Stimulated activated CD4-positive, alpha-beta T cell treated with anti-CD3 and anti-CD28 coated beads, Interleukin-4, amount 100 ng/mL, for 4 hours (primary cell): ENCODE measurements around the gene VPREB1.
"Not testable (repeated sequence)": the region's sequence is repeated elsewhere in the genome, so short reads cannot be mapped to it uniquely, and the experiment has no call there.

Source experiments
- DNase-seq, 2 experiments: peaks; one replicate each; pipeline ENCODE4 v3.0.0-alpha.2; 2020

Gene VPREB1

GRCh38 chr22:22246706-22247105 lies 2.1 kb downstream of the VPREB1 start:
- no peak for DNase-seq

DNA sequence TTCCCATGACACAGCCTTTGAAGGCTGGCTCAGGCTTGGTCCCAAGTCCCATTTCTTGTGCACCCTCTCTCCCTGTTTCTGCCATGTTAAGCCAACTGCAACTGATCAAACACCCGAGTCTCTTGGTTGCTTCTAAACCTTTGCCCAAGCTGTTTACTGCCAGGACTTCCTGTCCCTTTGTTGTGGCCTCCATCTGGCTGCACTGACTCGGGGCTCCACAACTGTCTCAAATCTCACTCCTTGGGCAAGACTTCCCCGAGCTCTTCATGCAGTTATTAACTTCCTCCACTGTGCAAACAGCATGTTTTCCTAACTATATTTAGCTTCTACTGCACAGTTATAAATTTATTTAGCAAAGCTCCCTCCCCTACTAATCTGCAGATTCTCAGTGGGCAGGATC lies 4.3 kb downstream of the VPREB1 start:
- DNase-seq, result no peak

- DNase-seq, result not testable (repeated sequence)
These were observed 6.1 kb downstream of the VPREB1 start for GRCh38 chr22:22250651-22251050.

DNA sequence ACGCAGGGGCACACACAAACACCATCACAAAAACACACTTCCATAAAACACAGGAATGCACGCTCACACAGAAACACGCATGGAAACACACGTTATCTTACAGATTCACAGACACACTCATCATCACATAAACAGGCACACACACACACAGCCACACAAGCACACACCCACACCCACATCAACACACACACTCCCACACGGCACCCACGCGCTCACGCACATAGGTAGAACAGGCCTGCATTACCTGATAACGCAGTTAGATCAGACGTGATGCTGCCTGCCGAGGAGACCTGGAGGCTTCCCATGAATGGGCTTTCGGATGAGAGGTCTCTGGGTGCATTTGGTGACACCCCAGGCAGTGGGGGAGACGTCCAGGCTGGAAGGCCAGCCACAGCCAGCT lies 11.5 kb downstream of the VPREB1 start:
- not testable (repeated sequence) for DNase-seq

GRCh38 chr22:22258597-22259415 lies 14.2 kb downstream of the VPREB1 start:
- not testable (repeated sequence) for DNase-seq

DNA sequence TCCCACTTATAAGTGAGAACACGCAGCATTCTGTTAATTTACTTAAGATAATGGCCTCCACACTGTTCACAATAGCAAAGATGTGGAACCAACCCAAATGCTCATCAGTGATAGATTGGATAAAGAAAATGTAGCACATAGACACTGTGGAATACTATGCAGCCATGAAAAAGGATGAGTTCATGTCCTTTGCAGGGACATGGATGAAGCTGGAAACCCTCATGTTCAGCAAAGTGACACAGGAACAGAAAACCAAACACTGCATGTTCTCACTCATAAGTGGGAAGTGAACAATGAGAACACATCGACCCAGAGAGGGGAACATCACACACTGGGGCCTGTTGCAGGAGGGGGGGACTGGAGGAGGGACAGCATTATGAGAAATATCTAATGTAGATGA lies 15.6 kb downstream of the VPREB1 start:
- not testable (repeated sequence) for DNase-seq

- not testable (repeated sequence) for DNase-seq
These were observed 16.0 kb downstream of the VPREB1 start for GRCh38 chr22:22260586-22260985.

GRCh38 chr22:22262332-22263074 lies 17.9 kb downstream of the VPREB1 start:
- not testable (repeated sequence) for DNase-seq

DNA sequence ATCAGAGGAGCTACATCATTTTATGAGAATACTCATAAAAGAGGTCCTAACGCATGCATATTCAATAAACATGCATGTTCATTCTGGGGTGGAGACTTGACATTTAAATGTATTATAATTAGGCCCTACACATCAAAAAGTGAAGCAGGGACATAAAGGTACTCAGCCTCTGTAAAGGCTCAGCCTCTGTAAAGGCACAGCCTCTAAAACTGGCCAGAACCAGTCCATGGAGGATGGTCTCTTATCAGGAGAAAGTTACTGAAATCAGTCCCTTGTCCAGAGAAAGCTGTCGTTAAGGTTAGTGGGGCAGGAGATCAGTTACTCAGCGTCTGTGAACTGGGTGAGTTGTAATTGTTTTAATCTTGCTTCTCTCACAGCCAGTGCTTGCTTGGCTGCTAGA lies 19.2 kb downstream of the VPREB1 start:
- not testable (repeated sequence) for DNase-seq

- not testable (repeated sequence) for DNase-seq
These were observed 25.6 kb downstream of the VPREB1 start for GRCh38 chr22:22270036-22270676.

DNA sequence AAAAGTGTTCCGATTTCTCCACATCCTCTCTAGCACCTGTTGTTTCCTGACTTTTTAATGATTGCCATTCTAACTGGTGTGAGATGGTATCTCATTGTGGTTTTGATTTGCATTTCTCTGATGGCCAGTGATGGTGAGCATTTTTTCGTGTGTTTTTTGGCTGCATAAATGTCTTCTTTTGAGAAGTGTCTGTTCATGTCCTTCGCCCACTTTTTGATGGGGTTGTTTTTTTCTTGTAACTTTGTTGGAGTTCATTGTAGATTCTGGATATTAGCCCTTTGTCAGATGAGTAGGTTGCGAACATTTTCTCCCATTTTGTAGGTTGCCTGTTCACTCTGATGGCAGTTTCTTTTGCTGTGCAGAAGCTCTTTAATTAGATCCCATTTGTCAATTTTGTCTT lies 32.8 kb downstream of the VPREB1 start:
- DNase-seq, result not testable (repeated sequence)

DNA sequence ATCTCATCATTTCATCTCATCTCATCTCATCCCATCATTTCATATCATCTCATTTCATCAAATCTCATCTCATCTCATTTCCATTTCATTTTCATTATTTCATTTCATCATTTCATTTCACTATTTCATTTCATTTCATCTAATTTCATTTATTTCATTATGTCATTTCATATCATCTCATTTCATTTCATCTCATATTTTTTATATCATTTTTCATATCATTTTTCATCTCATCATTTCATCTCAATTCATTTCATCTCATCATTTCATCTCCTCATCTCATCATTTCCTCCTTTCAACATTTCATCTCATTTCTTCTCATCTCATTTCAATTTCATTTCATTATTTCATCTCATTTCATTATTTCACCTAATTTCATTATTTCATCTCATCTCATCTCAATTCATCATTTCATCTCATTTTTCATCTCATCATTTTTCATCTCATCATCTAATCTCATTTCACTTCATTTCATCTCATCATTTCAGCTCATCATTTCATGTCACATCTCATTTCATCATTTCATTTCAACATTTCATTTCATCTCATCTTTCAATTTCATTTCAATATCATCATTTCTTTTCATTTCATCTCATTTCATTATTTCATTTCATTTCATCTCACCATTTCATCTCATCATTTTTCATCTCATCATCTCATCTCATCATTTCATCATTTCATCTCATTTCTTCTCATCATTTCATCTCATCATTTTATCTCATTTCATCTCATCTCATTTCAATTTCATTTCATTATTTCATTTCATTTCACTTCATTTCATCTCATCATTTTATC lies 40.6 kb downstream of the VPREB1 start:
- DNase-seq, result not testable (repeated sequence)

GRCh38 chr22:22286390-22287105 lies 42.0 kb downstream of the VPREB1 start:
- DNase-seq, result not testable (repeated sequence)

DNA sequence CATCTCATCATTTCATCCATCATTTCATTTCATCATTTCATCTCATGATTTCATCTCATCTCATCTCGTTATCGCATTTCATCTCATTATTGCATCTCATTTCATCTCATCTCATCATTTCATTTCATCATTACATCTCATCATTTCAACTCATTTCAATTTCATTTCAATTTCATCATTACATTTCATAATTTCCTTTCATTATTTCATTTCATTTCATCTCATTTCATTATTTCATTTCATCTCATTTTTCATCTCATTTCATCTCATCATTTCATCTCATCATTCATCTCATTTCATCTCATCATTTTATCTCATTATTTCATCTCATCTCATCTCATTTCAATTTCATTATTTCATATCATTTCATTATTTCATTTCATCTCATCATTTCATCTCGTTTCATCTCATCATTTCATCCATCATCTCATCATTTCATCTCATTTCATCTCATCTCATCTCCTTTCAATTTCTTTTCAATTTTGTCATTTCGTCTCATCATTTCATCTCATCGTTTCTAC lies 42.6 kb downstream of the VPREB1 start:
- not testable (repeated sequence) for DNase-seq

DNA sequence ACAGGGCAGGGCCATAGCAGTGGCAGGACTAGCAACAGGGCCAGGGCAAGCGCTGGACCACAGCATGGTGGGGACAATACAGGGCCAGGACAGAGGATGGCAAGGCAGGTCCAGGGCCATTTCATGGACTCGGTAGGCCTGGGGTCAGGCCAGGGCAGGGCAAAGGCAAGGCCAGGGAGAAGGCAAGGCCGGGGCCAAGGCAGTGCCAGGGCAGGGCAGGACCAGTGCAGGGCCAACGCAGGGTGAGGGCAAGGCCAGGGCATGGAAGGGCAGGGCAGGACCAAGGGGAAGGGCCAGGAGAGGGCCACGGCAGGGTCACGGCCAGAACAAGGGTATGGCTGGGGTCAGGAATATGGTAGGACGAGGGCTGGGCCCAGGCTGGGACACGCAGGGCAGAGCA lies 45.1 kb downstream of the VPREB1 start:
- DNase-seq, result not testable (repeated sequence)

DNA sequence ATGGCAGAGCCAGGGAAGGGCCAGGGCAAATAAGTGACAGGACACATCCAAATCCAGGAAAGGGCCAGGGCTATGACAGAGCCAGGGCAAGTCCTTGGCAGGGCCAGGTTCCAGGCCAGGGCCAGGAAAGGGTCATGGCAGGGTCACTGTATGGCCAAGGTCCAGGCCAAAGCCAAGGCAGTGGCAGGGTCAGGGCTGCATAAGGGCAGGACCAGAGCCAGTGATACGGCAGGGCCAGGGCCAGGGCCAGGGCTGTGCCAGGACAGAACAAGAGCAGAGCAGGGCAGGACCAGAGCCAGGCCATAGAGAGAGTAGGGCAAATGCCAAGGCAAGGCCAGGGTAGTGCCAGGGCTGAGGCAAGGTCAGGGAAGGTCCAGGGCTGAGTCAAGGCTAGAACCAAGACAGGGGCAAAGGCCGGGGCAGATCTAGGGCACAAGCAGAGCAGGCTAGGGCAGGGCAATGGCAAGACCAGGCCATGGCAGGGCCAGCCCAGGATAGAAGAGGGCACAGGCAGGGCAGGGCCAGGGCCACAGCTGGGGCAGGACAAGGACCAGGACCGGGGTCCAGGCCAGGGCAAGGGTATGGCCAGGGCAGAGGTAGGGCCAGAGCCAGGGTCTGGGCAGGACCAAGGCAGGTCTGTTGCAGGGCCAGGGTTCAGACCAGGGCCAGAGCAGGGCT lies 46.7 kb downstream of the VPREB1 start:
- not testable (repeated sequence) for DNase-seq

- not testable (repeated sequence) for DNase-seq
These were observed 48.1 kb downstream of the VPREB1 start for GRCh38 chr22:22292656-22293055.

DNA sequence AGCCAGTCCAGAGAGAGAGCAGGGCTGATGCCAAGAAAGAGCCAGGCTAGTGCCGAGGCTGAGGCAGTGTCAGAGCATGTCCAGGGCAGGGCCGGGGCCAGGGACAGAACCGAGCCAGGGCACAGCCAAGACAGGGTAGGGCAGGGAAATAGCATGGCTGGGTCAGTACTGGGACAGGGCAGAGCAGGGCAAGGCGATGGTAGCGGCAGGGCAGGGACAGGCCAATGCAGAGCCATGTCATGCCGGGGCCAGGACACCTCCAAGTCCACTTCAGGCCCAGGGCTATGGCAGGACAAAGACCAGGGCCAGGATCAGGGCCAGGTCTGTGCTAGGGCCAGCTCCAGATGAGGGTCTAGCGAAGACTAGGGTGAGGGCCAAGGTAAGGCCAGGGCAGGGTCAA lies 48.9 kb downstream of the VPREB1 start:
- not testable (repeated sequence) for DNase-seq

GRCh38 chr22:22294641-22295040 lies 50.1 kb downstream of the VPREB1 start:
- not testable (repeated sequence) for DNase-seq
